IMR-90 (cell line): ENCODE results near the gene VWCE. TPM values are rescaled to one million over a fixed set of nuclear protein-coding genes. Genes with fewer than 3 reads are reported as not detected.

Source experiments
- ATAC-seq: fragments of 200-7000 bp; cut with Tn5 transposase; 2 replicates; pipeline ENCODE4 v1.9.1; 2020; ENCODE audit warnings: low read depth, mild to moderate bottlenecking, moderate library complexity
- BruUV-seq: library from RNA; stranded (reverse); fragments of 400-500 nt; replicated peaks from 2 replicates; lab custom pipeline; 2021; lab: Mats Ljungman, UMichigan
- CTCF ChIA-PET: fragments of 300-600 bp; formaldehyde crosslinking; extraction: SDS; loops from one replicate; lab custom pipeline; 2021; ENCODE audit warnings: antibody characterized with exemption; lab: Yijun Ruan, JAX
- POLR2A ChIA-PET: fragments of 300-600 bp; sonication (Branson Sonifier 250); formaldehyde crosslinking; loops from one replicate; lab custom pipeline; 2022; ENCODE audit warnings: antibody characterized with exemption; ENCODE audit not compliant: unreplicated experiment; lab: Charles Lee
- DNase-seq: peaks from one replicate; pipeline ENCODE4 v3.0.0; 2013
- H2AFZ ChIP-seq: replicated peaks from 2 replicates; pipeline ENCODE3; 2013; ENCODE audit warnings: low read length, mild to moderate bottlenecking; ENCODE audit not compliant: poor library complexity
- H2AK5ac ChIP-seq: 2 replicates; pipeline ENCODE4 v1.6.1; 2013; ENCODE audit warnings: low read depth, low read length, inconsistent platforms
- H2AK9ac ChIP-seq: replicated peaks from 2 replicates; pipeline ENCODE3; 2013; ENCODE audit warnings: mild to moderate bottlenecking, low read depth, low read length, moderate library complexity; ENCODE audit not compliant: poor library complexity
- H2BK120ac ChIP-seq: 2 replicates; pipeline ENCODE4 v1.6.1; 2013; ENCODE audit warnings: low read depth, low read length, inconsistent platforms
- H2BK15ac ChIP-seq: 3 replicates; pipeline ENCODE4 v1.6.1; 2013; ENCODE audit warnings: low read depth, low read length, inconsistent platforms
- H2BK20ac ChIP-seq: 2 replicates; pipeline ENCODE4 v1.6.1; 2013; ENCODE audit warnings: low read depth, mild to moderate bottlenecking, inconsistent platforms, low read length, moderate library complexity
- H2BK5ac ChIP-seq: 2 replicates; pipeline ENCODE4 v1.6.1; 2013; ENCODE audit warnings: mild to moderate bottlenecking, low read depth, low read length, inconsistent platforms; ENCODE audit not compliant: poor library complexity, severe bottlenecking
- H3K14ac ChIP-seq: replicated peaks from 2 replicates; pipeline ENCODE4 v1.6.1; 2013; ENCODE audit warnings: low read depth, low read length, inconsistent platforms
- H3K18ac ChIP-seq: 2 replicates; pipeline ENCODE4 v1.6.1; 2013; ENCODE audit warnings: low read depth, low read length, control low read depth
- H3K23ac ChIP-seq: 2 replicates; pipeline ENCODE4 v1.6.1; 2013; ENCODE audit warnings: low read depth, low read length, inconsistent platforms
- H3K27ac ChIP-seq: 2 replicates; pipeline ENCODE4 v1.5.1; 2013; ENCODE audit warnings: mild to moderate bottlenecking, control low read depth, low read length; ENCODE audit not compliant: insufficient read depth
- H3K27me3 ChIP-seq: 2 replicates; pipeline ENCODE4 v1.6.1; 2013; ENCODE audit warnings: low read length; ENCODE audit not compliant: control insufficient read depth, insufficient read depth
- H3K36me3 ChIP-seq: 2 replicates; pipeline ENCODE4 v1.6.1; 2013; ENCODE audit warnings: low read length, mixed read lengths; ENCODE audit not compliant: control insufficient read depth, insufficient read depth
- H3K4ac ChIP-seq: 2 replicates; pipeline ENCODE4 v1.6.1; 2013; ENCODE audit warnings: low read depth, low read length, inconsistent platforms
- H3K4me1 ChIP-seq: 2 replicates; pipeline ENCODE4 v1.6.1; 2013; ENCODE audit warnings: low read length, mixed read lengths; ENCODE audit not compliant: control insufficient read depth, insufficient read depth
- H3K4me2 ChIP-seq: 2 replicates; pipeline ENCODE4 v1.6.1; 2013; ENCODE audit warnings: low read depth, mild to moderate bottlenecking, control low read depth, low read length, moderate library complexity
- H3K4me3 ChIP-seq: 2 replicates; pipeline ENCODE4 v1.5.1; 2013; ENCODE audit warnings: low read depth, mild to moderate bottlenecking, control low read depth, low read length, moderate library complexity; ENCODE audit not compliant: insufficient read depth
- H3K56ac ChIP-seq: 2 replicates; pipeline ENCODE4 v1.6.1; 2013; ENCODE audit warnings: low read length, inconsistent platforms; ENCODE audit not compliant: insufficient read depth; ENCODE audit errors: extremely low read depth
- H3K79me1 ChIP-seq, 2 experiments: 2 replicates each; pipeline ENCODE4 v1.6.1; 2013; ENCODE audit warnings: low read length in 2 of 2, inconsistent platforms in 1 of 2, low read depth in 1 of 2
- H3K9ac ChIP-seq: 2 replicates; pipeline ENCODE4 v1.6.1; 2013; ENCODE audit warnings: low read depth, low read length, control low read depth
- H3K9me1 ChIP-seq: 2 replicates; pipeline ENCODE4 v1.6.1; 2013; ENCODE audit warnings: low read length, inconsistent platforms; ENCODE audit not compliant: insufficient read depth
- H3K9me3 ChIP-seq: 2 replicates; pipeline ENCODE4 v1.6.1; 2013; ENCODE audit warnings: low read length; ENCODE audit not compliant: control insufficient read depth, insufficient read depth
- H4K20me1 ChIP-seq: 2 replicates; pipeline ENCODE4 v1.6.1; 2013; ENCODE audit warnings: low read length, inconsistent platforms; ENCODE audit not compliant: insufficient read depth
- H4K5ac ChIP-seq: 2 replicates; pipeline ENCODE4 v1.6.1; 2013; ENCODE audit warnings: mild to moderate bottlenecking, low read depth, low read length, control low read depth
- H4K8ac ChIP-seq, 2 experiments: 2 replicates each; pipeline ENCODE4 v1.6.1; 2013; ENCODE audit warnings: low read depth in 2 of 2, low read length in 2 of 2, control low read depth in 1 of 2, inconsistent platforms in 1 of 2
- H4K91ac ChIP-seq: 2 replicates; pipeline ENCODE4 v1.6.1; 2013; ENCODE audit warnings: low read depth, low read length, inconsistent platforms; ENCODE audit not compliant: insufficient read depth
- CEBPB ChIP-seq: IDR thresholded peaks from 2 replicates; pipeline ENCODE4 v1.6.1; 2012; ENCODE audit warnings: low read depth, low read length, improper control_type of control experiment
- CHD1 ChIP-seq: IDR thresholded peaks from 2 replicates; pipeline ENCODE4 v1.6.1; 2012; ENCODE audit warnings: low read depth, low read length, improper control_type of control experiment
- MAZ ChIP-seq: IDR thresholded peaks from 2 replicates; pipeline ENCODE4 v1.6.1; 2012; ENCODE audit warnings: low read depth, mild to moderate bottlenecking, low read length, improper control_type of control experiment, moderate library complexity, borderline replicate concordance
- MXI1 ChIP-seq: IDR thresholded peaks from 2 replicates; pipeline ENCODE4 v1.6.1; 2012; ENCODE audit warnings: low read depth, mild to moderate bottlenecking, low read length, moderate library complexity, borderline replicate concordance
- SMC3 ChIP-seq: fragments of 150-350 bp; IDR thresholded peaks from 2 replicates; pipeline ENCODE4 v1.6.1; 2016; ENCODE audit warnings: low read depth, mild to moderate bottlenecking, antibody characterized with exemption, low read length, moderate library complexity
- WGBS, 2 experiments: methylation state at CpG; one replicate each; pipeline versions ENCODE4 v1.1.5 to v1.1.7; 2013; ENCODE audit warnings: missing lambda C conversion rate in 2 of 2; ENCODE audit not compliant: insufficient read length in 1 of 2; ENCODE audit errors: extremely low coverage in 2 of 2; 5-methylcytosine and 5-hydroxymethylcytosine counted together
- dilution Hi-C: fragments of 300-500 bp; cut with HindIII; formaldehyde crosslinking; loops from one replicate; pipeline ENCODE4 v1.14.3; 2018; ENCODE audit warnings: low sequenced_read_pairs; ENCODE audit not compliant: unreplicated experiment
- in situ Hi-C: fragments of 300-500 bp; cut with MboI; formaldehyde crosslinking; loops from 3 replicates; pipeline ENCODE4 v1.14.3; 2019; ENCODE audit warnings: low sequenced_read_pairs, inconsistent platforms, mixed read lengths
- intact Hi-C: fragments of 100-400 bp; cut with micrococcal nuclease; formaldehyde crosslinking; loops from 2 replicates; pipeline ENCODE4 v1.10.0; 2022
- polyA plus RNA-seq, 3 experiments: library from polyadenylated mRNA; depleted of rRNA; stranded (reverse); fragments of >200 nt; gene quantifications; 2 replicates each; pipeline ENCODE4 v1.2.3, GENCODE V29; 2012; ENCODE audit warnings: low replicate concordance in 1 of 3
- total RNA-seq: library from RNA; depleted of rRNA; stranded (reverse); fragments of >200 nt; gene quantifications from 2 replicates; pipeline ENCODE4 v1.2.3, GENCODE V29; 2012

The VWCE gene
- total and polyA plus RNA-seq, 2 of the 4 experiments (the other 2 are of a cell fraction) = under 0.01 to 1.1 TPM

- CTCF ChIA-PET = interaction anchor here (0.6 kb wide), 1 partner anchor 25 kb away, joined by 3 read pairs; no protein-coding TSS in a partner anchor
- H3K27ac ChIP-seq = no peak overlapping the region
- no peak for ATAC-seq
- no peak overlapping the region for H3K4me2 ChIP-seq
- no peak overlapping the region for H3K9ac ChIP-seq
- POLR2A ChIA-PET = no interaction called here
- no peak overlapping the region for H2AK9ac ChIP-seq
- no CpG with 5 or more reads among the region's 10 CpGs for WGBS, 2 experiments
- no peak overlapping the region for H2BK20ac ChIP-seq
- no peak overlapping the region for H2BK5ac ChIP-seq
- no TSS peak for BruUV-seq
- H4K5ac ChIP-seq = no peak overlapping the region
- no peak overlapping the region for H3K23ac ChIP-seq
- H3K4me1 ChIP-seq = no peaks in the 10 kb centered on the region
- no peak overlapping the region for H3K18ac ChIP-seq
- no peak overlapping the region for H4K8ac ChIP-seq
- H3K4ac ChIP-seq = no peak overlapping the region
- TF ChIP-seq CHD1 (no peak), CEBPB (no peak), MXI1 (no peak), MAZ (no peak), SMC3 (no peak)
- H2AK5ac ChIP-seq = no peak overlapping the region
- in situ Hi-C loops = no loop called here
- no peak overlapping the region for H3K56ac ChIP-seq
- H3K79me1 ChIP-seq = no peaks in the 10 kb centered on the region
- H4K91ac ChIP-seq = no peak overlapping the region
- no peaks in the 10 kb centered on the region; the same call in 1 of the 2 replicates for H3K36me3 ChIP-seq
- intact Hi-C loops = no loop called here
- no peak overlapping the region for H2AFZ ChIP-seq
- H2BK15ac ChIP-seq = no peak overlapping the region
- no peak for DNase-seq
- dilution Hi-C loops = no loop called here
- H3K4me3 ChIP-seq = no peak overlapping the region
- H3K27me3 ChIP-seq = no peaks in the 10 kb centered on the region; the same call in 1 of the 2 replicates
- H2BK120ac ChIP-seq = no peak overlapping the region
- no peak overlapping the region for H3K14ac ChIP-seq
- H3K9me3 ChIP-seq = no peaks in the 10 kb centered on the region
- H3K9me1 ChIP-seq = 0 out of 2 replicates have a peak, but pooled peaks cover 4% of the 10 kb centered on the region
- H4K20me1 ChIP-seq = no peaks in the 10 kb centered on the region
Observed at GRCh38 chr11:61278001-61278470, 17.1 kb downstream of the VWCE start.
